DOHH2 (cell line): ENCODE measurements around the gene CELF3.

Experiments used
- CTCF ChIP-seq: fragments of 200-600 bp; sonication (generic); IDR thresholded peaks from one replicate; pipeline ENCODE4 v1.5.1; 2014; ENCODE audit warnings: antibody characterized with exemption, mild to moderate bottlenecking, low read depth, low read length; ENCODE audit not compliant: poor library complexity, severe bottlenecking
- EZH2phosphoT487 ChIP-seq: fragments of 200-600 bp; sonication (generic); IDR thresholded peaks from 2 replicates; pipeline ENCODE4 v1.6.1; 2017; ENCODE audit warnings: borderline replicate concordance, mild to moderate bottlenecking, antibody characterized with exemption, low read length, moderate library complexity, mixed read lengths

GRCh38 chr1:151708891-151709290 is 7.7 kb downstream of the CELF3 start:
- no peak for TF ChIP-seq CTCF
- no peak for TF ChIP-seq EZH2phosphoT487
